Lung (tissue), 12 donors: ENCODE measurements around the gene ZDHHC1. TPM values are rescaled to one million over a fixed set of nuclear protein-coding genes. Genes with fewer than 3 reads are reported as not detected.
"Not testable (repeated sequence)": the region's sequence is repeated elsewhere in the genome, so short reads cannot be mapped to it uniquely, and the experiment has no call there.

ENCODE experiments used
- ATAC-seq: fragments of 200-7000 bp; cut with Tn5 transposase; one replicate; pipeline ENCODE4 v1.9.1; 2020; ENCODE audit warnings: moderate number of reproducible peaks; ENCODE audit not compliant: insufficient read depth, low FRiP score
- DNase-seq, 3 donors: peaks; one replicate each; pipeline ENCODE4 v3.0.0-alpha.2; 2013 to 2017
- H3K27ac ChIP-seq, 2 donors: one replicate each; pipeline ENCODE4 v1.5.1; 2013; ENCODE audit warnings: mild to moderate bottlenecking in 2 of 2, moderate library complexity in 2 of 2, control low read depth in 1 of 2, inconsistent platforms in 1 of 2, low read depth in 1 of 2, low read length in 1 of 2
- H3K27me3 ChIP-seq, 3 donors: one replicate each; pipeline ENCODE4 v1.5.1; 2013; ENCODE audit warnings: low read length in 2 of 3; ENCODE audit not compliant: control insufficient read depth in 3 of 3, insufficient read depth in 3 of 3
- H3K36me3 ChIP-seq, 4 donors: one replicate each; pipeline ENCODE4 v1.5.1; 2013; ENCODE audit warnings: low read length in 4 of 4, mild to moderate bottlenecking in 1 of 4, moderate library complexity in 1 of 4; ENCODE audit not compliant: control insufficient read depth in 4 of 4, insufficient read depth in 4 of 4
- H3K4me1 ChIP-seq, 5 donors: one replicate each; pipeline ENCODE4 v1.5.1; 2013; ENCODE audit warnings: low read length in 5 of 5, mild to moderate bottlenecking in 2 of 5, moderate library complexity in 1 of 5; ENCODE audit not compliant: control insufficient read depth in 5 of 5, insufficient read depth in 5 of 5
- H3K4me3 ChIP-seq: one replicate; pipeline ENCODE4 v1.5.1; 2013; ENCODE audit warnings: mild to moderate bottlenecking, control low read depth, moderate library complexity
- H3K9ac ChIP-seq, 2 donors: one replicate each; pipeline ENCODE4 v1.5.1; 2013; ENCODE audit warnings: low read length in 2 of 2, control low read depth in 1 of 2; ENCODE audit not compliant: insufficient read depth in 1 of 2
- H3K9me3 ChIP-seq, 4 donors: one replicate each; pipeline ENCODE4 v1.5.1; 2013; ENCODE audit warnings: low read length in 3 of 4, mild to moderate bottlenecking in 1 of 4, moderate library complexity in 1 of 4; ENCODE audit not compliant: control insufficient read depth in 4 of 4, insufficient read depth in 3 of 4
- WGBS, 2 donors: extraction: QIAGEN DNeasy Blood & Tissue Kit; methylation state at CpG; one replicate each; pipeline ENCODE4 v1.1.7; 2013; 5-methylcytosine and 5-hydroxymethylcytosine counted together
- polyA plus RNA-seq, 2 donors: library from polyadenylated mRNA; stranded (reverse); fragments of 200-250 nt; gene quantifications; one replicate each; pipeline ENCODE4 v1.2.1, GENCODE V29; 2013
- total RNA-seq, 2 donors: library from RNA; depleted of rRNA in 1 of 2; stranded (reverse); fragments of >200 nt in 1 of 2; gene quantifications; one replicate each; pipeline ENCODE4 v1.2.1, GENCODE V29; 2014 to 2021
- TF ChIP-seq, protein P1 (sequence below): IDR thresholded peaks from 2 replicates; pipeline ENCODE4 v1.5.1; 2012; ENCODE audit warnings: mild to moderate bottlenecking; ENCODE audit errors: control extremely low read depth, extremely low read depth
- donor health status: control.
- donor health status: control.
- donor health status: Bipolar disorder and iron deficiency.
- donor health status: healthy.
- donor health status: DM: yes; HTN: yes; CAD: no.

ZDHHC1 gene
- total and polyA plus RNA-seq, 4 donors, result 10.9 to 31.8 (median 21.2) TPM

DNA sequence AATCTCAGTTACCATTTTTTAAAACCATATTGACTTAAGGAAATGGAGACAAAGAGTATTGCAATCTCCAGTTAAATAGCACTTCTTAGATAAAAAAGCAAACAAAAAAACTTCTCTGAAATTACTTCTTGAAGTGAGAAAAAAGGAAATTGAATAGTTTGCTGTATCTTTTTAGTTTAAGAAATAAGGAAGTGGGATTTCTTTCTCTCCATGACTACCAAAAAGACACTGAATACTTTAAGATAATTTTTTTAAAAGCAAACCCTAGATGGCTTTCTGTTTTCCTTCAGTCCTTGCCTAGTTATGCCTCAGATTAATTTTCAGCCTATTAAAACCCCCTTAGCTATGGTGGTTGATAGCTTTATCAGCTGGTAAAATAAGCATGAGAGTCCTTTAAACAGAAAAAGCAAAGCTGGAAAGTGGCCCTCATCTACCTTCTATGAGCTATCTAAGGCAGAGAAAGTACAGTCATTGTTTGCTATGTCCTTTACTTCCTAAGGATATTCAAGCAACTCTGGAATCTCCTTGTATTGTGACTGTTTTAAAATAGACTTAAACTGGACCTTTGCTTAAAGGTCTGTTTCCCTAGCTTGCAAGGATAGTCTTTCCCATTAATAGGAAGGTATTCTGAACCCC is 51.6 kb downstream of the ZDHHC1 start:
- Histone ChIP-seq H3K9me3 (no peaks in the 10 kb centered on the region), H3K9ac (peak overlapping the region in 1 of 2 donors; percentile 49), H3K27ac (peak overlapping the region in 1 of 2 donors; percentile 21), H3K36me3 (no peaks in the 10 kb centered on the region), H3K4me3 (no peak overlapping the region), H3K4me1 (no peaks in the 10 kb centered on the region), H3K27me3 (no peaks in the 10 kb centered on the region)
- ATAC-seq, result peak; percentile 63
- TF ChIP-seq, protein P1, sequence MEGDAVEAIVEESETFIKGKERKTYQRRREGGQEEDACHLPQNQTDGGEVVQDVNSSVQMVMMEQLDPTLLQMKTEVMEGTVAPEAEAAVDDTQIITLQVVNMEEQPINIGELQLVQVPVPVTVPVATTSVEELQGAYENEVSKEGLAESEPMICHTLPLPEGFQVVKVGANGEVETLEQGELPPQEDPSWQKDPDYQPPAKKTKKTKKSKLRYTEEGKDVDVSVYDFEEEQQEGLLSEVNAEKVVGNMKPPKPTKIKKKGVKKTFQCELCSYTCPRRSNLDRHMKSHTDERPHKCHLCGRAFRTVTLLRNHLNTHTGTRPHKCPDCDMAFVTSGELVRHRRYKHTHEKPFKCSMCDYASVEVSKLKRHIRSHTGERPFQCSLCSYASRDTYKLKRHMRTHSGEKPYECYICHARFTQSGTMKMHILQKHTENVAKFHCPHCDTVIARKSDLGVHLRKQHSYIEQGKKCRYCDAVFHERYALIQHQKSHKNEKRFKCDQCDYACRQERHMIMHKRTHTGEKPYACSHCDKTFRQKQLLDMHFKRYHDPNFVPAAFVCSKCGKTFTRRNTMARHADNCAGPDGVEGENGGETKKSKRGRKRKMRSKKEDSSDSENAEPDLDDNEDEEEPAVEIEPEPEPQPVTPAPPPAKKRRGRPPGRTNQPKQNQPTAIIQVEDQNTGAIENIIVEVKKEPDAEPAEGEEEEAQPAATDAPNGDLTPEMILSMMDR, result no peak
- peak in 2 of 3 donors; percentile 35 to 51 for DNase-seq

DNA sequence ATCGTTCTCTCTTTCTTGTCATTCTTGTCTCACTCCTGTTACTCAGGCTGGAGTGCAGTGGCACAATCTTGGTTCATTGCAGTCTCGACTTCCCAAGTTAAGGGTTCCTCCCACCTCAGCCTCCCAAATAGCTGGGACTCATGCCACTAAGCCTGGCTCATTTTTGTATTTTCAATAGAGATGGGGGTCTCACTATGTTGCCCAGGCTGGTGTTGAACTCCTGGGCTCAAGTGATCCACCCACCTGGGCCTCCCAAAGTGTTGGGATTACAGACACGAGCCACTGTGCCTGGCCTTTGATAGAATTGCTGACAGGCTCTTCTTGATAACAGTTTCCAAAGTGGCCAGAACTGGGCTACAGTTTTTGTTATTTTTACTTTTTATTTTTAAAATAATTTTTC is 55.2 kb downstream of the ZDHHC1 start:
- H3K4me1 ChIP-seq, result no peaks in the 10 kb centered on the region

DNA sequence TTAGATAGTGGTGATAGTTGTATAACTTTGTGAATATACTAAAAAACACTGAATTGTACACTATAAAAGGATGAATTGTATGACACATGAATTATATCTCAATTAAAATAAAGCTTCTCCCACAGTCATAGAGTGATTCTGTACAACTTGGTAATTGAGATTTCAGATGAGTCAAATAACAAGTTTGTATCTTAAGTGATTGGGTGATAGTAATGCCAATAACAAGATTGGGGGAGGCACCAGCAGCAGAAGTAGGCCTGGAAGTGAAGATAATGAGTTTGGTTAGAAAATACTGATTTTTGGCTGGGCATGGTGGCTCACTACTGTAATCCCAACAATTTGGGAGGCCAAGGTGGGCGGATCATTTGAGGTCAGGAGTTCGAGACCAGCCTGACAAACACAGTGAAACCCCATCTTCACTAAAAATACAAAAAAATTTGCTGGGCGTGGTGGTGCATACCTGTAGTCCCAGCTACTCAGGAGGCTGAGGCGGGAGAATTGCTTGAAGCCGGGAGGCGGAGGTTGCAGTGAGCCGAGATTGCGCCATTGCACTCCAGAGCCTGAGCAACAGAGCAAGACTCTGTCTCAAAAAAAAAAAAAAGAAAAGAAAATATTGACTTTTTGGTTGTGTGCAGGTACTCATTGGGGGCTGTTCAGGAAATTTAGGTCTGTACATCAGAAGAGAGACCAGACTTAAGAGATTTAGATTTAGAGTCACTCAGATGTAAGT is 56.6 kb downstream of the ZDHHC1 start:
- not testable (repeated sequence) for H3K4me1 ChIP-seq, H3K9ac ChIP-seq, DNase-seq, H3K27ac ChIP-seq, H3K36me3 ChIP-seq, ATAC-seq, H3K9me3 ChIP-seq, H3K27me3 ChIP-seq, H3K4me3 ChIP-seq
- 71 to 93% methylated on average over 8 of the region's 8 CpGs for WGBS, 2 donors

More for the DNA sequence above, 55.2 kb downstream of the ZDHHC1 start:
- no peak overlapping the region for H3K4me3 ChIP-seq
- H3K9ac ChIP-seq, result no peak overlapping the region
- H3K27me3 ChIP-seq, result no peaks in the 10 kb centered on the region
- peak overlapping the region in 1 of 2 donors; percentile 3 for H3K27ac ChIP-seq
- H3K36me3 ChIP-seq, result no peaks in the 10 kb centered on the region
- H3K9me3 ChIP-seq, result no peaks in the 10 kb centered on the region
- DNase-seq (no peak), ATAC-seq (no peak)
- TF ChIP-seq, protein P1, result no peak
- 76 to 91% methylated on average over 3 of the region's 3 CpGs for WGBS, 2 donors

DNA sequence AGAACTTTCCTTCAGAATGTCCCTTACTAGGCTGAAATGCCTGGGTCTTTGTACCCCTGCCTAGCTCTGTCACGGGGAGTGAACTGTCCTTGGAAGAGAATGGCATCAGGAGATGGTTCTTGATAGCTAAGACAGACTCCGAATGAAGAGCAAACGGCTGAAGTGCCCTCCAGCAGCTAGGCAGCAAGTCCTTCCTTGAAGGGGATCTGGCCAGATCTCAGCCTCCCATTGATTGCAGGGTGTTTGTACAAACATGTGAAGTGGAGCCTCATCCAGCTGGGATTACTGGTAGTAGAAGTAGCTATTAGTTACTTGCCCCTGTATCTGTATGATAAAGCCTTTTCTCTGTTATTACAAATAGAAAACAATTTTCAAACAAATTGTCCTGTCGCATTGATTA is 58.7 kb downstream of the ZDHHC1 start:
- WGBS, 2 donors, result 70 to 73% methylated on average over 4 of the region's 4 CpGs
- no peak overlapping the region for H3K9ac ChIP-seq
- H3K27me3 ChIP-seq, result no peaks in the 10 kb centered on the region
- H3K4me1 ChIP-seq, result no peaks in the 10 kb centered on the region
- TF ChIP-seq, protein P1, result no peak
- H3K9me3 ChIP-seq, result no peaks in the 10 kb centered on the region
- H3K27ac ChIP-seq, result no peak overlapping the region
- DNase-seq, result no peak
- no peak for ATAC-seq
- no peak overlapping the region for H3K4me3 ChIP-seq
- H3K36me3 ChIP-seq, result no peaks in the 10 kb centered on the region
